Transverse colon (tissue), 4 donors: ENCODE data around the gene MYPN. TPM values are rescaled to one million over a fixed set of nuclear protein-coding genes. Genes with fewer than 3 reads are reported as not detected.
"Not testable (repeated sequence)": the region's sequence is repeated elsewhere in the genome, so short reads cannot be mapped to it uniquely, and the experiment has no call there.

ENCODE experiments used
- DNase-seq: peaks from one replicate; pipeline ENCODE4 v3.0.0-alpha.2; 2019
- H3K27ac ChIP-seq, 4 donors: fragments of 200-600 bp; sonication (generic); 2 replicates each; pipeline ENCODE4 v1.5.1; 2016 to 2018; ENCODE audit warnings: inconsistent platforms in 4 of 4
- H3K27me3 ChIP-seq: fragments of 200-600 bp; sonication (generic); 2 replicates; pipeline ENCODE4 v1.5.1; 2017; ENCODE audit warnings: inconsistent platforms
- H3K36me3 ChIP-seq, 4 donors: fragments of 200-600 bp; sonication (generic); 2 replicates each; pipeline ENCODE4 v1.5.1; 2017 to 2019; ENCODE audit warnings: inconsistent platforms in 4 of 4
- H3K4me1 ChIP-seq, 4 donors: fragments of 200-600 bp; sonication (generic); 2 replicates each; pipeline ENCODE4 v1.5.1; 2017 to 2020; ENCODE audit warnings: inconsistent platforms in 4 of 4
- H3K4me3 ChIP-seq, 4 donors: fragments of 200-600 bp; sonication (generic); 1 replicate in 1 of 4; 2 replicates in 3 of 4; pipeline versions ENCODE4 v1.5.1 to v1.6.1; 2017 to 2019; ENCODE audit warnings: inconsistent platforms in 4 of 4
- H3K9me3 ChIP-seq, 2 donors: fragments of 200-600 bp; sonication (generic); 2 replicates each; pipeline ENCODE4 v1.5.1; 2017 to 2019; ENCODE audit warnings: inconsistent platforms in 2 of 2
- CTCF ChIP-seq, 5 experiments: fragments of 200-600 bp in 3 of 5; fragments of 450-650 bp in 2 of 5; sonication (generic) in 3 of 5; IDR thresholded peaks; 1 replicate in 2 of 5; 2 replicates in 3 of 5; pipeline ENCODE4 v1.5.1; 2016 to 2017; ENCODE audit warnings: antibody characterized with exemption in 5 of 5, inconsistent platforms in 3 of 5, mild to moderate bottlenecking in 2 of 5, moderate library complexity in 1 of 5
- EP300 ChIP-seq: sonication (generic); formaldehyde crosslinking; IDR thresholded peaks from one replicate; pipeline ENCODE4 v1.6.1; 2017; ENCODE audit warnings: antibody characterized with exemption, low read depth
- POLR2A ChIP-seq: fragments of 450-650 bp; IDR thresholded peaks from one replicate; pipeline ENCODE4 v1.6.1; 2016; ENCODE audit warnings: antibody characterized with exemption, mild to moderate bottlenecking, moderate library complexity
- POLR2AphosphoS5 ChIP-seq, 3 donors: sonication (generic); formaldehyde crosslinking; IDR thresholded peaks; one replicate each; pipeline ENCODE4 v1.6.1; 2016; ENCODE audit warnings: antibody characterized with exemption in 3 of 3
- WGBS, 2 donors: methylation state at CpG; one replicate each; pipeline ENCODE4 v1.1.5; 2018; ENCODE audit warnings: low coverage in 1 of 2; 5-methylcytosine and 5-hydroxymethylcytosine counted together
- in situ Hi-C, 4 donors: fragments of 200-750 bp; cut with MboI; loops; one replicate each; pipeline versions ENCODE4 v1.15.0 to v1.15.1; 2017; ENCODE audit warnings: low sequenced_read_pairs in 3 of 4, low pct_ligation_motif_present in 1 of 4, low pct_unique_long_range_greater_than_20kb in 1 of 4
- intact Hi-C: fragments of 100-400 bp; cut with DNase I; formaldehyde crosslinking; loops from one replicate; pipeline ENCODE4 v1.15.1; 2023; ENCODE audit warnings: low total_unique reads
- total RNA-seq, 4 donors: library from RNA; depleted of rRNA; stranded (reverse); fragments of >200 nt; gene quantifications; one replicate each; pipeline ENCODE4 v1.1.0, GENCODE V29; 2016

MYPN gene
- total RNA-seq, 4 donors from 2014 or later, result 0.27 to 1.5 (median 0.79) TPM; not detected in 1

DNA sequence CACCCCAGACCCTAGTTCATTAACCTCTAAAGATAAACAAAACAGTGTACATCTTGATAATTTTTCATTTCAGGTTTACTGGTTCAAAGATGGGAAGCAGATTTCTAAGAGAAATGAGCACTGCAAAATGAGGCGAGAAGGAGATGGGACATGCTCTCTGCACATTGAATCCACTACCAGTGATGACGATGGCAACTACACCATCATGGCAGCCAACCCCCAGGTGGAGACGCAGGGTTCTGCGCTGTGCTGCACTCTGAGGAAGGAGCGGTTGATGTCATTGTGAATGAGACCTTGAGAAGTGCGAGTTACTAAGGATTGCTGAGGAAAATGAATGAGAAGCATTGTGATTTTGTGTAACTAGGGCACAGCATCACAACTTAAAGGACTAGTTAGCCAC, 85.0 kb downstream of the MYPN start:
- 86 to 94% methylated on average over 5 to 6 of the region's 6 CpGs for WGBS, 2 donors
- intact Hi-C loops (no loop called here), in situ Hi-C loops (no loop called here)
- Histone ChIP-seq H3K4me1 (no peaks in the 10 kb centered on the region), H3K9me3 (no peaks in the 10 kb centered on the region), H3K36me3 (no peaks in the 10 kb centered on the region), H3K4me3 (no peak overlapping the region), H3K27ac (no peak overlapping the region), H3K27me3 (no peaks in the 10 kb centered on the region)
- TF ChIP-seq EP300 (no peak), POLR2A (no peak), POLR2AphosphoS5 (IDR thresholded peaks at IDR 0.05) (no peak), CTCF (IDR thresholded peaks at IDR 0.05) (no peak)
- DNase-seq, result no peak

DNA sequence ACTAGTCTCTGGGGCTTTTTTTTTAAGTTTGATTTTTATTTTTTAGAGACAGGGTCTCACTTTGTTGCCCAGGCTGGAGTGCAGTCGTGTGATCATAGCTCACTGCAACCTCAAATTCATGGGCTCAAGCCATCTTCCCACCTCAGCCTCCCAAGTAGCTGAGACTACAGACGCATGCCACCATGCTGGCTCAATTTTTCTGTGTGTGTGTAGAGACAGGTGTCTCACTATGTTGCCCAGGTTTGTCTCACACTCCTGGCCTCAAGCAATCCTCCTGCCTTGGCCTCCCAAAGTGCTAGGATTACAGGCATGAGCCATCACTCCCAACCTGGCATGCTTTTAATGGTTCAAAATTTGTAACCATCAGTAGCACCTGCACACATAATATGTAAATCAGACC, 86.5 kb downstream of the MYPN start:
- in situ Hi-C loops, H3K27ac ChIP-seq, H3K27me3 ChIP-seq, DNase-seq, H3K9me3 ChIP-seq, H3K36me3 ChIP-seq, intact Hi-C loops, H3K4me1 ChIP-seq, H3K4me3 ChIP-seq: not testable (repeated sequence)
- WGBS, 2 donors, result 83 to 100% methylated on average over 1 to 2 of the region's 2 CpGs

GRCh38 chr10:68196701-68197100, 87.4 kb downstream of the MYPN start:
- Histone ChIP-seq H3K27ac (no peak overlapping the region), H3K4me1 (no peaks in the 10 kb centered on the region), H3K27me3 (no peaks in the 10 kb centered on the region), H3K9me3 (no peaks in the 10 kb centered on the region), H3K36me3 (no peaks in the 10 kb centered on the region), H3K4me3 (no peak overlapping the region)
- 15% methylated on average over 3 of the region's 3 CpGs for WGBS, 2 donors
- intact Hi-C loops (no loop called here), in situ Hi-C loops (no loop called here)
- TF ChIP-seq CTCF (IDR thresholded peaks at IDR 0.05) (no peak), POLR2AphosphoS5 (IDR thresholded peaks at IDR 0.05) (no peak), EP300 (no peak), POLR2A (no peak)
- no peak for DNase-seq

GRCh38 chr10:68202960-68203353, 93.7 kb downstream of the MYPN start:
- Histone ChIP-seq H3K27me3 (no peaks in the 10 kb centered on the region), H3K27ac (no peak overlapping the region), H3K36me3 (no peaks in the 10 kb centered on the region), H3K4me1 (no peaks in the 10 kb centered on the region), H3K9me3 (no peaks in the 10 kb centered on the region), H3K4me3 (no peak overlapping the region)
- in situ Hi-C loops, result no loop called here
- intact Hi-C loops, result no loop called here
- no peak for DNase-seq
- TF ChIP-seq CTCF (IDR thresholded peaks at IDR 0.05), result no peak
- 20 to 44% methylated on average over 1 to 5 of the region's 5 CpGs for WGBS, 2 donors

GRCh38 chr10:68208424-68209042, 99.2 kb downstream of the MYPN start:
- no peaks in the 10 kb centered on the region for H3K36me3 ChIP-seq
- H3K27ac ChIP-seq, result no peak overlapping the region
- 45 to 68% methylated on average over 4 to 10 of the region's 10 CpGs for whole genome bisulfite sequencing, 2 donors
- intact Hi-C loops (no loop called here), in situ Hi-C loops (no loop called here)
- H3K4me3 ChIP-seq, result no peak overlapping the region
- peak; percentile 71 for DNase-seq
- H3K4me1 ChIP-seq, result no peaks in the 10 kb centered on the region
- no peaks in the 10 kb centered on the region for H3K27me3 ChIP-seq
- peak; percentile 29 to 63 (median 43) for TF ChIP-seq CTCF (IDR thresholded peaks at IDR 0.05)
- TF ChIP-seq POLR2A, result no peak
- H3K9me3 ChIP-seq, result no peaks in the 10 kb centered on the region
